Measurements from ENCODE around the gene TSPEAR. TPM values are rescaled to one million over a fixed set of nuclear protein-coding genes. Genes with fewer than 3 reads are reported as not detected.
"Not testable (repeated sequence)": the region's sequence is repeated elsewhere in the genome, so short reads cannot be mapped to it uniquely, and the experiment has no call there.

The TSPEAR gene
- polyA plus RNA-seq, 6 donors from 2014 or later = not detected

DNA sequence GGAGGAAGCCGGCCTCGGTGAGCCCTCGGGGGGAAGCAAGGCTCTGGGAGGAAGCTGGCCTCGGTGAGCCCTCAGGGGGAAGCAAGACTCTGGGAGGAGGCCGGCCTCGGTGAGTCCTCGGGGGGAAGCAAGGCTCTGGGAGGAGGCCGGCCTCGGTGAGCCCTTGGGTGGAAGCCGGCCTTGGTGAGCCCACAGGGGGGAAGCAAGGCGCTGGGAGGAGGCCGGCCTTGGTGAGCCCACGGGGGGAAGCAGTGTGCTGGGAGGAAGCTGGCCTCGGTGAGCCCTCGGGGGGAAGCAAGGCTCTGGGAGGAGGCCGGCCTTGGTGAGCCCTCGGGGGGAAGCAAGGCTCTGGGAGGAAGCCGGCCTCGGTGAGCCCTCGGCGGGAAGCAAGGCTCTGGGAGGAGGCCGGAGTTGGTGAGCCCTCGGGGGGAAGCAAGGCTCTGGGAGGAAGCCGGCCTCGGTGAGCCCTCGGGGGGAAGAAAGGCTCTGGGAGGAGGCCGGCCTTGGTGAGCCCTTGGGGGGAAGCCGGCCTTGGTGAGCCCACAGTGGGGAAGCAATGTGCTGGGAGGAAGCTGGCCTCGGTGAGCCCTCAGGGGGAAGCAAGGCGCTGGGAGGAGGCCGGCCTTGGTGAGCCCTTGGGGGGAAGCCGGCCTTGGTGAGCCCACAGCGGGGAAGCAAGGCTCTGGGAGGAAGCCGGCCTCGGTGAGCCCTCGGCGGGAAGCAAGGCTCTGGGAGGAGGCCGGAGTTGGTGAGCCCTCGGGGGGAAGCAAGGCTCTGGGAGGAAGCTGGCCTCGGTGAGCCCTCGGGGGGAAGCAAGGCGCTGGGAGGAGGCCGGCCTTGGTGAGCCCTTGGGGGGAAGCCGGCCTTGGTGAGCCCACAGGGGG is 208.1 kb downstream of the TSPEAR start:
- H3K4me3 Mint-ChIP-seq = not testable (repeated sequence)
- peak overlapping the region in 3 of 6 donors; percentile 67 to 86 (median 78) for H3K27ac Mint-ChIP-seq

DNA sequence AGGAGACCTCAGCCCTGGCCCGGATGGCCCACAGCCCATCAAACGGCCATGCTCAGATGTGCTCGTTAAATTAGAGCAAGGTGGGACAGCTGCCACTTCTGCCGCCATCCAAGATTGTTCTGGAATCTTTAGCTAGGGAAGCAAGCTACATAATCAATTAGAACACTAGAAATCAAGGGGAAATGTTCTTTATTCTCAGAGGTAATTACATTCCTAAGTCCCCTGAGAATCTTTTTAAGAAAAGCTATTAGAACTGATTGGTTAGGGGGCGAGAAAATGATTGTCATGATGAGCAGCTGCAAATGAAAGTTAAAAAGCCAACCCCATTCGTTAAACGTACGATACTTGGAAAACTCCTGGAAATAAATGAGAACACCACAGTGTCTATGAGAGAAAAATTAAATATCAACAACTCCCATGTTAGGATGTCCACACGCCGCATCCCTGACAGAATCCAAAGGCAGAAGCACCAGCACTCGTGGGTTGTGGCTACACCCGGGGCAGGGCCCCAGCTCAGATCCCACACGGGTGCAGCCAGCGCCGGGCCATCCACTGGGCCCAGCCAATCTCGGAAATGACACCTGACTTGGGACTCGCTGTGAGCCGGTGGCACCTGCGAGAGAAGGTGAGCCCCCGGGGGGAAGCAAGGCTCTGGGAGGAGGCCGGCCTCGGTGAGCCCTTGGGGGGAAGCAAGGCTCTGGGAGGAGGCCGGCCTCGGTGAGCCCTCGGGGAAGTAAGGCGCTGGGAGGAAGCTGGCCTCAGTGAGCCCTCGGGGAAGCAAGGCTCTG is 209.0 kb downstream of the TSPEAR start:
- Mint-ChIP-seq H3K9me3 (no peaks in the 10 kb centered on the region), H3K4me3 (peak overlapping the region in 2 of 8 donors; percentile 8 to 51), H3K4me1 (peaks cover 12 to 16% (median 14%) of the 10 kb centered on the region in 3 donors), H3K36me3 (no peaks in the 10 kb centered on the region), H3K27me3 (peaks cover 3 to 18% (median 4%) of the 10 kb centered on the region in 3 donors), H3K27ac (peak overlapping the region in 4 of 6 donors; percentile 47 to 78 (median 56))
- ATAC-seq (ENCODE audit: low read depth in 2 of 2) = no peak
- DNase-seq = no peak

More for the DNA sequence above, 208.1 kb downstream of the TSPEAR start:
- Mint-ChIP-seq H3K4me1 (peaks cover 12 to 16% (median 14%) of the 10 kb centered on the region in 3 donors), H3K27me3 (peaks cover 0 to 10% (median 0%) of the 10 kb centered on the region in 3 donors)
- H3K9me3 Mint-ChIP-seq; H3K36me3 Mint-ChIP-seq; DNase-seq; ATAC-seq (ENCODE audit: low read depth in 2 of 2): not testable (repeated sequence)

DNA sequence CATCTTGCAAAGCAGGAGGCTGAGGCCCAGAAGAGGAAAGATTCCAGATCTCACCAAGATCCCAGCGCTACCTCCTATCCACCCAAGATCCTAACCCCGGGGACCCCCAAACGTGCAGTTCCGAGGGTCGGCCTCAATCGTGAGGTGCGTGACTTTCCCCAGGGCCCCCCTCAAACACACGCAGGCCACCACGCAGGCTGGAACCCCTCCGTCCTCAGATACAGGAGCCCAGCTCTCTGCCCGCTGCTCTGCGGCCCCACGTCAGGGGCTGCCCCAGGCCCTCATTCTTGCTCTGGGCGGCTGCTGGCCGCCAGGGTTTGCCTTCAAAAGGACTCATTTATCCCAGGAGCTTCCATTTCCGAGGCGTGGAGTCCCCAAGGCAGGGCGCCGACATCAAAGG is 211.3 kb downstream of the TSPEAR start:
- peaks cover 12 to 34% (median 17%) of the 10 kb centered on the region in 3 donors for H3K27me3 Mint-ChIP-seq
- DNase-seq (no peak), ATAC-seq (ENCODE audit: low read depth in 2 of 2) (no peak)
- H3K4me3 Mint-ChIP-seq = no peak overlapping the region
- H3K27ac Mint-ChIP-seq = no peak overlapping the region
- no peaks in the 10 kb centered on the region for H3K36me3 Mint-ChIP-seq
- peaks cover 12 to 16% (median 14%) of the 10 kb centered on the region in 3 donors for H3K4me1 Mint-ChIP-seq
- no peaks in the 10 kb centered on the region for H3K9me3 Mint-ChIP-seq

DNA sequence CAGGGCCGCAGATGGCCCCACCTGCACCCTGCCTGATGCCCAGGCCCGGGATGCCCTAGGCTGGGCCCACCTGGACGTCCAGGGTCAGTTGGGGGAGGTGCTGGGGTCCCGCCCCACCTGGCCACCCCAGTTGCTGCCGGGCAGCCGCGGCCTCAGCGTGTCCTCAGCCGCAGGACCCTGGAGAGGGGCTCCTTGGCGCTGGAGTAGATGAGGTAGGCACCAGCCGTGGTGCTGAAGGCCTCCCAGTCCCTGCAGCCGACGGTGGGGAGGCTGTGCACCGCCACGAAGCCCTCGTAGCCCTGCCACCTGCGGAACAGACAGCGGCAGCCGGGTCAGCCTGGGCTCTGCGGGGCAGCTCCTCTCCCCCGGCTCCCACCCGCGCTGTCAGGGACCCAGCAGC is 211.7 kb downstream of the TSPEAR start:
- no peak overlapping the region for H3K27ac Mint-ChIP-seq
- ATAC-seq (ENCODE audit: low read depth in 2 of 2) (no peak), DNase-seq (no peak)
- no peak overlapping the region for H3K4me3 Mint-ChIP-seq
- H3K36me3 Mint-ChIP-seq = no peaks in the 10 kb centered on the region
- peaks cover 12 to 34% (median 18%) of the 10 kb centered on the region in 3 donors for H3K27me3 Mint-ChIP-seq
- no peaks in the 10 kb centered on the region for H3K9me3 Mint-ChIP-seq
- peaks cover 12 to 15% (median 14%) of the 10 kb centered on the region in 3 donors for H3K4me1 Mint-ChIP-seq

DNA sequence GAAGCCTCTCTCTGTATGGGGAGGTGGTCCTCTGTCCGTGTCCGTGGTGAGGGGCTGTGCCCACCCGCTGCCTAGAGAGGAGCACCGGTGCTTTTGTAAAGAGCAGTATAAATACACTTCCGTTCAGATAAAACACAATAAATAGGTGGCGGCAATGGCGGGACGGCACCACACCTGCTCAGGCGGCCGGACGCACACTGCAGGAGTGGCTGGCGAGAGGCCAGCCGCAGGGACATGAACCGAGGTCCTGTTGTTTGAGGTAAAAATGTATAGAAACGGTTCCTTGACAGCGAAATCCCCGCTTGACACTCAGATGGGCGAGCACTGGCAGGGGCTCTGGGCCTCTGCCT is 212.2 kb downstream of the TSPEAR start:
- DNase-seq (no peak), ATAC-seq (ENCODE audit: low read depth in 2 of 2) (no peak)
- Mint-ChIP-seq H3K27ac (no peak overlapping the region), H3K36me3 (no peaks in the 10 kb centered on the region), H3K9me3 (no peaks in the 10 kb centered on the region), H3K4me1 (peaks cover 11 to 14% (median 12%) of the 10 kb centered on the region in 3 donors), H3K4me3 (no peak overlapping the region), H3K27me3 (peaks cover 12 to 34% (median 18%) of the 10 kb centered on the region in 3 donors)

DNA sequence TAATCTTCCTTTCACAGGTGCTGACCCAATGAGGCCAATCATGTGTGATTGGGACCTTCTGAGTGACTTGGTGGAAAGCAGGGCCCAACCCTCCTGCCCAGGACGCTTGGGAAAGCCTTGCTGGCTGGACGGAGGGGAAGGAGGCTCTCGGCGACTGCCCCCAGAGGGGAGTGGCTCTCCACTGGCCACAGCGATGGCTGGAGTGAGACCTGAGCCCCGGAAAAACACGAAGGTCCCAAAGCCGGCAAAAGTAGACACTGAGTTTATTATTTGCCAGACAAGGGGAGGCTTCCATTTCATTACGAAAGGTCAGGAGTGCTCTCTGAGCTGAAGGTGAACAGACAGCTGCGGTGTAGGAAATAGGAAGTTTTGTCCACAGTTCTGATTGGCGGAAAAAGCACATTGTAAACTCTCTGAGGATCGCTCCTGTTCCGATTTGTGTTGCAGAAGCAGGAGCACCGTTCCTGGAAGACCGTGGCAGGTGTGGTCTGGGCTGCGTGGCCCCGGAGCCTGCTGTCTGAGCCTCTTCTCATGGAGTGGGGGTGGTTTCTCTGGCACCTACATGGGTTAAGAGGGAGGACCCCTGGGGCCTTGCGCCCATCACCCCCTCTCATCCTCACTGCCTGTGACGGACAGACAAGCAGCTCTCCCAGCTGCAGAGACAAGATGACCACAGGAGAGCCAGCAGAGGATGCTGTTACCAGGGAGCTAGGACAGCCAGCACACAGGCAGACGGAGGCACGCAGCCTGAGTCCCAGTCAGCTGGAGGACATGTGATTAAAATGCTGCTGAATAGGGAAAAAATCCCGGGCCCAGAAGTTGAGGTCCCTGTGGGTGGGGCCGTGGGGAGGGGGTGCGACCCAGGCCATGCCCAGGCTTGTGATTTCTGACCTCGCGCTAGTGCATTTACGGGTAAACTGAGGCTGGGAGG is 212.8 kb downstream of the TSPEAR start:
- Mint-ChIP-seq H3K27ac (no peak overlapping the region), H3K36me3 (no peaks in the 10 kb centered on the region), H3K4me1 (peaks cover 7 to 9% (median 7%) of the 10 kb centered on the region in 3 donors), H3K27me3 (peaks cover 12 to 34% (median 18%) of the 10 kb centered on the region in 3 donors), H3K9me3 (peaks cover 0 to 3% (median 0%) of the 10 kb centered on the region in 7 donors), H3K4me3 (peak overlapping the region in 1 of 8 donors; percentile 15)
- no peak for ATAC-seq (ENCODE audit: low read depth in 2 of 2)
- no peak for DNase-seq

DNA sequence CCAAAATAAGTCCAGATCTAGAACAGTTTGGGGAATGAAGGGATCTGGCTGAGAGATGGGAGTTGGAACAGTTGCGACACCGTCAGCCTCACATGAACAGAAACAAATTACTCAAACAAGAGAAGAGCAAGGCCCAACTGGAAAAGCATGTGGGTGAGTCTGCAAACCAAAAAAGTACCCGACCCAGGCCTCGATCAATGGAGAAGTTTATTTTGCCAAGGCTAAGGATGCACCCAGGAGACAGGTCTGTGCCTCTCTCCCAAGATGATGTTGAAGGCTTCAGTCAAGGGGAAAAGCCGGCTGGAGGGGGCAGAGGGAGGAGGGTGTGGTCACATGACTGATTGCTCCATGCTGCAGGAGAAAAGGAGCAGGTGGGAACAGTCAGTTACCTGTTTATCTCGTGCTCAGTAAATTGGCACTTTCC is 213.7 kb downstream of the TSPEAR start:
- peaks cover 6 to 9% (median 7%) of the 10 kb centered on the region in 7 donors for H3K9me3 Mint-ChIP-seq
- H3K4me3 Mint-ChIP-seq = no peak overlapping the region
- ATAC-seq (ENCODE audit: low read depth in 2 of 2) (no peak), DNase-seq (no peak)
- peaks cover 5 to 8% (median 6%) of the 10 kb centered on the region in 3 donors for H3K4me1 Mint-ChIP-seq
- no peak overlapping the region for H3K27ac Mint-ChIP-seq
- peaks cover 17 to 42% (median 18%) of the 10 kb centered on the region in 3 donors for H3K27me3 Mint-ChIP-seq
- H3K36me3 Mint-ChIP-seq = peaks cover 4 to 8% of the 10 kb centered on the region in 2 donors

DNA sequence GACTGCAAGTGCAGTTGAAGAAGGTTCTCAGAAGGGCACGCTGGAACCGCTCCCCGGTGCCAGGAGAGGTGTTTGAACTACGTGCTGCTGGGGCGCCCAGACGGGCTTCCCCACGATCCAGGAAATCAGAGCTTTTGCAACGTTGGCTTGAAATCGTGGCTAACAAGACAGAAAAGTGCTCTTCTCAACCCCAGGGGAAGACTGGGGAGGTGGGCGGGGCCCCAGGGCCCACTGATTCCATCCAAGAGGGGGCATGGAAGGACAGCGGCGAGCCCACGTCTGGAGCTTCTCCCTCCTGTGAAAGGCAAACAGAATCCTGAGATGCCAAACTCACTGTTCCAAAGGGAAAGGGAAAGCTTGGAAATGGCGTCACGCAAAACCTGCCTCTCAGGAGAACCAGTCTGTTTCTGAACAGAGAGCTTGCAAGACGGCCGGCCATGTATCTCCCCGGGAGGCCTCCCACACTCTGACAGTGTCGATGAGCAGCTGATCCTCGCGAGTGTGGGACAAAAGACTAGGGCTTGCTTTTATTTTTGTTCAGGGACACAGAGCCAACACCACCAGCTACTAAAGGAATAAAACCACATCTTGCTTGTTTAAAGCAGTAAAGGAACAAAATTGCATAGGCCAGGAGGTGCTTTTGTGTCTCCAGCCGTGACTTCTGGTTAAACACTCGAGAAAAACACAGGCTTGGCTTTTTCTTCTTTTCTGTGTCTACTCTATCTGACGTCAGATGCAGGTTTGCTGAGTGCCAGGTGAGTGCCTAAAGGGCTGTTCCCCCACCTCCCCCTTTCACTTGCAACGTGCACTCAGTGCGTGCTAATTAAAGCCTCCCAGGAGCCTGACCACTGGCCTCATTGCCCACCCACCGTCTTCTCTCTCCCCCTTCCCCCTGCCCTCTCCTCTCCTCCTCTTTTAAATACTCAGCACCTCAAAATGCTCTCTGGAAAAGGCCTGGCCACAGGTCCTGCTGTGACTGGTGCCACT is 214.5 kb downstream of the TSPEAR start:
- no peak overlapping the region for H3K27ac Mint-ChIP-seq

DNA sequence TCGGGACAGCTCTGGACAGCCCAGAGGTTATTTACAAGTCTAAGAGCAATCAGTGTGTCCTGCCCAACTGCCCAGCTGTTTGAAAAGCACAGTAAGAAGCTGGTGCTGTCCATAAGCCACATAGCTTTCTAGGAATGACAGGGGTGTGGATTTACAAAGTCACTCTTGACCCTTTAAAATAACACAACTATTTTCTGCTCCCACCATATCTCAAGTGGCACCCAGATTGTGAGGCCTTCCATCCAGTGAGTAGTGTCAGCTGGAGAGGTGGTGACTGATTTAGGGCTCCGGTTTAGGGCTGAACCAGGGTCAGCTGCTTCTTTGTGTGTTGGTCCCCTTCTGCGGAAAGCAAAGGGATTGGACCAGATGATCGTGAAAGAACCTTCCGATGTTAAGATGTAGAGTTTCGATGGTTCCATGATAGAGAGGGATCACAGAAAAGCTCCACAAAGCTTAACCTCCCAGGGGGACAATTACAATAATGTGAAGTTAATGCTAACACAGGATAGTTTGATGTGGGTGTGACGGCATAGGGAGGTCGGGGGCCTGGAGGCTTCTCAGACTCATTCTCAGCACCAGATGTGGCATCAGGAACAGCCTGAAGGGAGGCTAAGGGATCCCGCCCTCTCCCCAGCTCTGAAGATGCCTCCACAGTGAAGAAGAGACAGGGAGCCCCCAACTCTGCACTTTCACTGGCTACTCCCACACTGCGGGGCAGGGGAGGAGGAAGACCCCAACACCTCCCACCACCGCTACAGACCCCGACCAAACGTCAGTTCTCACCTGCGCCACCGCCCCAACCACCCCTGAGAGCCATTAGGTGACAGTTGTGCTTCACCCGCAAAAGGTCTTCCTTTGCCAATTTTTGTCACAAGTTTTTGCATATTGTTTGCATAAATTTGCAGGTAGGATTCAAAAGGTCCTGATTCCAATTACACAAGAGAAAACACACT is 215.5 kb downstream of the TSPEAR start:
- DNase-seq (no peak), ATAC-seq (ENCODE audit: low read depth in 2 of 2) (no peak)
- Mint-ChIP-seq H3K4me1 (no peaks in the 10 kb centered on the region), H3K36me3 (peaks cover 4 to 18% of the 10 kb centered on the region in 2 donors), H3K27ac (no peak overlapping the region), H3K27me3 (peaks cover 20 to 53% (median 27%) of the 10 kb centered on the region in 3 donors), H3K9me3 (peaks cover 12 to 20% (median 14%) of the 10 kb centered on the region in 7 donors), H3K4me3 (no peak overlapping the region)

More for the DNA sequence above, 214.5 kb downstream of the TSPEAR start:
- peaks cover 20 to 50% (median 25%) of the 10 kb centered on the region in 3 donors for H3K27me3 Mint-ChIP-seq
- ATAC-seq (ENCODE audit: low read depth in 2 of 2) = no peak
- H3K4me1 Mint-ChIP-seq = peaks cover 0 to under 1% (median 0%) of the 10 kb centered on the region in 3 donors
- H3K9me3 Mint-ChIP-seq = peaks cover 12 to 17% (median 14%) of the 10 kb centered on the region in 7 donors
- no peak for DNase-seq
- peaks cover 4 to 16% of the 10 kb centered on the region in 2 donors for H3K36me3 Mint-ChIP-seq
- H3K4me3 Mint-ChIP-seq = no peak overlapping the region

DNA sequence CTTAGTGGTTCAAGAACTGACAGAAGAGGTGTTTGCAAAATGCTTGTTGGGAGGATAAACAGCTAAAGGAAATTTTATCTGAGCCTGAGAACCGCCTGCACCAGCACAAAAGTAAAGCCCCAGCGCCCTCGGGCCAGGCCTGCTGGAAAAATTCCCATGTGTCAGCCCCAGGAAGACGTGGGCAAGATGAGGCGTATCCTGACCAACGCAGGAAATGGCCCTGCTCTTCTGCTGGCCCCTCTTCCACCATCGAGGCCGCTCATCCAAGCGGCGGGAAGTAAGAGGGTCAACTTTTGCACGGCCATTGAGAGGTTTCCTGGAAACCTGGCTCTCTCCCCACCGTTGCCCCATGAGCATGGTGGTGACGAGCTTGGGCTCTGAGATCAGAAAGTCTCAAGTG is 216.4 kb downstream of the TSPEAR start:
- Mint-ChIP-seq H3K27me3 (peaks cover 20 to 53% (median 27%) of the 10 kb centered on the region in 3 donors), H3K36me3 (peaks cover 4 to 18% of the 10 kb centered on the region in 2 donors), H3K4me3 (no peak overlapping the region), H3K9me3 (peaks cover 12 to 20% (median 14%) of the 10 kb centered on the region in 7 donors), H3K27ac (no peak overlapping the region), H3K4me1 (no peaks in the 10 kb centered on the region)
- no peak for ATAC-seq (ENCODE audit: low read depth in 2 of 2)
- no peak for DNase-seq

DNA sequence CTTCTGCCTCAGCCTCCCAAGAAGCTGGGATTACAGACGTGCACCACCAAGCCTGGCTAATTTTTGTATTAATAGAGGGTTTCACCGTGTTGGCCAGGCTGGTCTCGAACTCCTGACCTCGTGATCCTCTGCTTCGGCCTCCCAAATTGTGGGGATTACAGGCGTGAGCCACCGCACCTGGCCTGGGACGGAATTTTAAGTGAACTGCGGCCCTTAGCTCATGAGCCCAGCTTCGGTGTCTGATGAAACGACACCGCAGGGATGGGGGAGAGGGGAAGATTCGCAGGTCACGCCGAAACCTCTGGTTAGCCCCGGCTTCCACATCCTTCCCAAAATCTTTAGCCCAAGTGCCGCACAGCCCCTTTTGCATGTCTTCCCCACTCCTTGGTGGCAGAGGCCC is 217.0 kb downstream of the TSPEAR start:
- Mint-ChIP-seq H3K36me3 (peaks cover 4 to 18% of the 10 kb centered on the region in 2 donors), H3K4me3 (no peak overlapping the region), H3K9me3 (peaks cover 12 to 20% (median 14%) of the 10 kb centered on the region in 7 donors), H3K4me1 (no peaks in the 10 kb centered on the region), H3K27ac (no peak overlapping the region), H3K27me3 (peaks cover 21 to 53% (median 27%) of the 10 kb centered on the region in 3 donors)
- no peak for ATAC-seq (ENCODE audit: low read depth in 2 of 2)
- no peak for DNase-seq
